ENCODE measurements around the gene ZCRB1. TPM values are rescaled to one million over a fixed set of nuclear protein-coding genes. Genes with fewer than 3 reads are reported as not detected.

ZCRB1 gene
- total and polyA plus RNA-seq, 2 of the 4 experiments (the other 2 are of a cell fraction), result 19.7 to 28.1 TPM

DNA sequence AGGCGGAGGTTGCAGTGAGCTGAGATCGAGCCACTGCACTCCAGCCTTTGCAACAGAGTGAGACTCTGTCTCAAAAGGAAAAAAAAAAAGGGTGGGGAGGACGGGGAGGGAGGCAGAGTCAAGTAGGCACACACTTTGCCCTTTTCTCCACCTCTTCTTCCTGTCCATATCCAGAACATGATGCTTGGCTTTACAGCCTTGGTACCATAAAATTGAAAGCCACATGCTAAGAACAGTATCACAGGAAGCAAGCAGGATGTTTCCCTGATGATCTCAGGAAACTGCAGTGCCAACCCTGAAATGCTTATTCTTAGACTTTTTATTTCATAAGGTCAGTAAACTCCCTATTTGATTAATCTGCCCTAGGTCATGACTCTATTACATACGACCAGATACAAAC is 55.3 kb downstream of the ZCRB1 start:
- 33% methylated on average over 1 of the region's 4 CpGs; no CpG with 5 or more reads in 1 of the 2 experiments for WGBS, 2 experiments (ENCODE audit: extremely low coverage in 2 of 2, insufficient read length in 1 of 2)

More for the DNA sequence above, 55.3 kb downstream of the ZCRB1 start:
- Histone ChIP-seq H4K91ac (ENCODE audit: insufficient read depth, low read depth, low read length) (no peak overlapping the region), H3K27ac (ENCODE audit: insufficient read depth, low read length) (no peak overlapping the region), H2AK9ac (replicated peaks; ENCODE audit: low read depth, low read length, poor library complexity) (no peak overlapping the region), H4K5ac (ENCODE audit: low read depth, low read length) (no peak overlapping the region), H4K20me1 (ENCODE audit: insufficient read depth, low read length) (no peaks in the 10 kb centered on the region), H3K18ac (ENCODE audit: low read depth, low read length) (no peak overlapping the region), H2BK15ac (ENCODE audit: low read depth, low read length) (no peak overlapping the region), H3K23ac (ENCODE audit: low read depth, low read length) (no peak overlapping the region), H2BK20ac (ENCODE audit: low read depth, low read length) (no peak overlapping the region), H4K8ac (ENCODE audit: low read depth in 2 of 2, low read length in 2 of 2) (no peak overlapping the region), H3K4me3 (ENCODE audit: insufficient read depth, low read depth, low read length) (no peak overlapping the region), H2BK120ac (ENCODE audit: low read depth, low read length) (no peak overlapping the region), H3K9ac (ENCODE audit: low read depth, low read length) (no peak overlapping the region), H3K9me1 (ENCODE audit: insufficient read depth, low read length) (no peaks in the 10 kb centered on the region), H3K4ac (ENCODE audit: low read depth, low read length) (no peak overlapping the region), H2AK5ac (ENCODE audit: low read depth, low read length) (no peak overlapping the region), H2AFZ (replicated peaks; ENCODE audit: low read length, poor library complexity) (no peak overlapping the region), H3K14ac (replicated peaks; ENCODE audit: low read depth, low read length) (no peak overlapping the region), H2BK5ac (ENCODE audit: low read depth, low read length, poor library complexity, severe bottlenecking) (no peak overlapping the region), H3K4me1 (ENCODE audit: control insufficient read depth, insufficient read depth, low read length) (no peaks in the 10 kb centered on the region), H3K27me3 (ENCODE audit: control insufficient read depth, insufficient read depth, low read length) (no peaks in the 10 kb centered on the region), H3K56ac (ENCODE audit: extremely low read depth, insufficient read depth, low read length) (no peak overlapping the region), H3K36me3 (ENCODE audit: control insufficient read depth, insufficient read depth, low read length) (no peaks in the 10 kb centered on the region), H3K4me2 (ENCODE audit: low read depth, low read length) (no peak overlapping the region), H3K9me3 (ENCODE audit: control insufficient read depth, insufficient read depth, low read length) (no peaks in the 10 kb centered on the region), H3K79me1 (ENCODE audit: low read depth in 1 of 2, low read length in 2 of 2) (no peaks in the 10 kb centered on the region)
- no peak for ATAC-seq (ENCODE audit: low read depth)
- no TSS peak for BruUV-seq (replicated peaks)
- TF ChIP-seq, protein P1, sequence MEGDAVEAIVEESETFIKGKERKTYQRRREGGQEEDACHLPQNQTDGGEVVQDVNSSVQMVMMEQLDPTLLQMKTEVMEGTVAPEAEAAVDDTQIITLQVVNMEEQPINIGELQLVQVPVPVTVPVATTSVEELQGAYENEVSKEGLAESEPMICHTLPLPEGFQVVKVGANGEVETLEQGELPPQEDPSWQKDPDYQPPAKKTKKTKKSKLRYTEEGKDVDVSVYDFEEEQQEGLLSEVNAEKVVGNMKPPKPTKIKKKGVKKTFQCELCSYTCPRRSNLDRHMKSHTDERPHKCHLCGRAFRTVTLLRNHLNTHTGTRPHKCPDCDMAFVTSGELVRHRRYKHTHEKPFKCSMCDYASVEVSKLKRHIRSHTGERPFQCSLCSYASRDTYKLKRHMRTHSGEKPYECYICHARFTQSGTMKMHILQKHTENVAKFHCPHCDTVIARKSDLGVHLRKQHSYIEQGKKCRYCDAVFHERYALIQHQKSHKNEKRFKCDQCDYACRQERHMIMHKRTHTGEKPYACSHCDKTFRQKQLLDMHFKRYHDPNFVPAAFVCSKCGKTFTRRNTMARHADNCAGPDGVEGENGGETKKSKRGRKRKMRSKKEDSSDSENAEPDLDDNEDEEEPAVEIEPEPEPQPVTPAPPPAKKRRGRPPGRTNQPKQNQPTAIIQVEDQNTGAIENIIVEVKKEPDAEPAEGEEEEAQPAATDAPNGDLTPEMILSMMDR (conservative IDR thresholded peaks at IDR 0.05; ENCODE audit: low read depth, low read length), result no peak
- TF ChIP-seq MXI1 (IDR thresholded peaks at IDR 0.05; ENCODE audit: borderline replicate concordance, low read depth, low read length) (no peak), RAD21 (IDR thresholded peaks at IDR 0.05; ENCODE audit: low read length) (no peak)
- TF ChIP-seq, protein P2, sequence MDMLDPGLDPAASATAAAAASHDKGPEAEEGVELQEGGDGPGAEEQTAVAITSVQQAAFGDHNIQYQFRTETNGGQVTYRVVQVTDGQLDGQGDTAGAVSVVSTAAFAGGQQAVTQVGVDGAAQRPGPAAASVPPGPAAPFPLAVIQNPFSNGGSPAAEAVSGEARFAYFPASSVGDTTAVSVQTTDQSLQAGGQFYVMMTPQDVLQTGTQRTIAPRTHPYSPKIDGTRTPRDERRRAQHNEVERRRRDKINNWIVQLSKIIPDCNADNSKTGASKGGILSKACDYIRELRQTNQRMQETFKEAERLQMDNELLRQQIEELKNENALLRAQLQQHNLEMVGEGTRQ (IDR thresholded peaks at IDR 0.05; ENCODE audit: low read depth, low read length), result no peak
- no peak for DNase-seq
- dilution Hi-C loops (cut with HindIII; ENCODE audit: low sequenced_read_pairs, unreplicated experiment) (no loop called here), intact Hi-C loops (cut with micrococcal nuclease) (no loop called here), in situ Hi-C loops (cut with MboI; ENCODE audit: low sequenced_read_pairs) (no loop called here)
- ChIA-PET CTCF (no interaction called here), POLR2A (ENCODE audit: unreplicated experiment) (no interaction called here)

All from IMR-90 (cell line).